ENCODE data around the gene DSCAM. TPM values are rescaled to one million over a fixed set of nuclear protein-coding genes. Genes with fewer than 3 reads are reported as not detected.

The DSCAM gene
- total RNA-seq, 4 donors from 2014 or later: not detected

DNA sequence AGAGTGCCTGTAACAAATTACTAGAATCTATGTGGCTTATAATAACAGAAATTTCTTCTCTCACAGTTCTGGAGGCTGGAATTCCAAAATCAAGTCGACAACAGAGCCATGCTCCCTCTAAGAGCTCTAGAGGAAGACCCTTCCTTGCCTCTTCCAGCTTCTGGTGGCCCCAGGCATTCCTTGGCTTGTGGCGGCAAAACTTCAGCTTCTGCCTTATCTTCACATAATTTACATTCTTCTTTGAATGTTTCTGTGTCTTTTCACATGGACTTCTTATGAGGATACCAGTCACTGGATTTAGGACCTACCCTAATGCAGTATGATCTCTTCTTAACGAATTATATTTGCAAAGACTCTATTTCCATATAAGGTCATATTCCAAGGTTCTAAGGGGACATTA, 655.3 kb downstream of the DSCAM start:
- Histone ChIP-seq H3K27ac (no peak overlapping the region), H3K4me1 (peaks cover 0 to 15% (median 0%) of the 10 kb centered on the region in 3 donors), H3K4me3 (no peak overlapping the region), H3K36me3 (no peaks in the 10 kb centered on the region), H3K27me3 (no peaks in the 10 kb centered on the region), H3K9me3 (no peaks in the 10 kb centered on the region)
- 74 to 85% methylated on average over 3 of the region's 3 CpGs for WGBS, 2 donors (ENCODE audit: low coverage in 1 of 2)
- ATAC-seq: no peak
- TF ChIP-seq POLR2AphosphoS5 (IDR thresholded peaks at IDR 0.05): no peak
- no peak for TF ChIP-seq EP300 (IDR thresholded peaks at IDR 0.05)
- TF ChIP-seq, protein P1, sequence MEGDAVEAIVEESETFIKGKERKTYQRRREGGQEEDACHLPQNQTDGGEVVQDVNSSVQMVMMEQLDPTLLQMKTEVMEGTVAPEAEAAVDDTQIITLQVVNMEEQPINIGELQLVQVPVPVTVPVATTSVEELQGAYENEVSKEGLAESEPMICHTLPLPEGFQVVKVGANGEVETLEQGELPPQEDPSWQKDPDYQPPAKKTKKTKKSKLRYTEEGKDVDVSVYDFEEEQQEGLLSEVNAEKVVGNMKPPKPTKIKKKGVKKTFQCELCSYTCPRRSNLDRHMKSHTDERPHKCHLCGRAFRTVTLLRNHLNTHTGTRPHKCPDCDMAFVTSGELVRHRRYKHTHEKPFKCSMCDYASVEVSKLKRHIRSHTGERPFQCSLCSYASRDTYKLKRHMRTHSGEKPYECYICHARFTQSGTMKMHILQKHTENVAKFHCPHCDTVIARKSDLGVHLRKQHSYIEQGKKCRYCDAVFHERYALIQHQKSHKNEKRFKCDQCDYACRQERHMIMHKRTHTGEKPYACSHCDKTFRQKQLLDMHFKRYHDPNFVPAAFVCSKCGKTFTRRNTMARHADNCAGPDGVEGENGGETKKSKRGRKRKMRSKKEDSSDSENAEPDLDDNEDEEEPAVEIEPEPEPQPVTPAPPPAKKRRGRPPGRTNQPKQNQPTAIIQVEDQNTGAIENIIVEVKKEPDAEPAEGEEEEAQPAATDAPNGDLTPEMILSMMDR (IDR thresholded peaks at IDR 0.05): no peak
- no peak for TF ChIP-seq POLR2A (IDR thresholded peaks at IDR 0.05)

DNA sequence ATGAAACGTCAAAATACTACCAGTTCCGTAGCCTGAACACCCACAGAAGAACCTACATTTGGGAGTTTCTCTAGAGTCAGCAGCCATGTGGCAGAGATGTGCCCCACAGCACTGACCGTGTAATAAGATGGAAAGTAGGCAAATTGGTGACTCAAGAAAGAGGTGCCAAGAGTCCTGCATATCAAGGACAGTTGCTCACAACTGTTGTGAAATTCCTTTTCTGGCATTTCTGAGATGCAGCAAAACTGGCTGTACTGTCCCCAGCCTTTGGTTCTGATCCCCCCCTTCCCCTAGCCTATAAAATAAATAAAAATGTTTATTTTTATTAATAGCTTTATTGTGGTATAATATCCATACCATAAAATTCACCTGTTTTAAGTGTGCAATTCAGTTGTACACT, 655.8 kb downstream of the DSCAM start:
- WGBS, 2 donors (ENCODE audit: low coverage in 1 of 2): 29 to 83% methylated on average over 1 to 3 of the region's 3 CpGs
- ATAC-seq: no peak
- Histone ChIP-seq H3K9me3 (no peaks in the 10 kb centered on the region), H3K27ac (no peak overlapping the region), H3K27me3 (no peaks in the 10 kb centered on the region), H3K4me1 (peaks cover 0 to 15% (median 0%) of the 10 kb centered on the region in 3 donors), H3K36me3 (no peaks in the 10 kb centered on the region), H3K4me3 (no peak overlapping the region)
- TF ChIP-seq POLR2AphosphoS5 (IDR thresholded peaks at IDR 0.05) (no peak), EP300 (IDR thresholded peaks at IDR 0.05) (no peak), POLR2A (IDR thresholded peaks at IDR 0.05) (no peak)
- TF ChIP-seq, protein P1 (IDR thresholded peaks at IDR 0.05): no peak

DNA sequence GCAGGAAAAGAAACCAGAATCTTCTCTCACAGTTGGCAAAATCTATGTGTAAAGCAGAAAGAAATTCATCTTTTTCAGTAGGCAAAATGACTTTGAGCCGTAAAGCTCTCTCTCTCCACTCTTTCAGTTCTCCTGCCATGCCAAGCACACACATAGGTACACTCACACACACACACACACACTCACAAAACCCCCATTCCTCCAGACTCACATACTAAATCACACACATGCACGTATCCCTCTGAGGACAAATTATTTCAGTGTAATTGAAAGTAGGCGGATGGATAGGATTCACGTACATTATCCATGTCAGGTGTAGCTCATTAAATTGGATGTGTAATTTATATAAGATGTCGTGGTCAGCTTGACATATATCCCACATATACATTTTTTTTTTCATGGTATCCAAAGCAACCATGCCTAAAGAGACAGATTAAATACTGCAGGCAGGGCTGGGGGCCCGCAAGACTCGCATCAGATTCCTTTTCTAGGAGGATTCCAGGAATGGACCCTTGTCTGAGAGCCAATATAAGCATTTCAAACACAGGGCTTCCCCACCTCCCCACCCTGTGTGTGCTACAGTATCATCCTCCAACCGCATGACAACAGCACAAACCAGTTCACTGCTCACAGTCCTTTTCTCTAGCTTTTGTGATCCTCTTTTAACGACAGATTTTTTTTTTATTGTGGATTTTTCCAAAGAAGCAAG, 658.9 kb downstream of the DSCAM start:
- H3K4me1 ChIP-seq: peaks cover 0 to 12% (median 0%) of the 10 kb centered on the region in 3 donors
- TF ChIP-seq EP300 (IDR thresholded peaks at IDR 0.05): no peak
- TF ChIP-seq, protein P1 (IDR thresholded peaks at IDR 0.05): no peak
- TF ChIP-seq POLR2AphosphoS5 (IDR thresholded peaks at IDR 0.05): no peak
- TF ChIP-seq POLR2A (IDR thresholded peaks at IDR 0.05): no peak
- H3K27ac ChIP-seq: no peak overlapping the region
- H3K9me3 ChIP-seq: no peaks in the 10 kb centered on the region
- WGBS, 2 donors (ENCODE audit: low coverage in 1 of 2): 82% methylated on average over 7 to 9 of the region's 9 CpGs
- no peaks in the 10 kb centered on the region for H3K27me3 ChIP-seq
- ATAC-seq: no peak
- H3K4me3 ChIP-seq: no peak overlapping the region
- no peaks in the 10 kb centered on the region for H3K36me3 ChIP-seq

DNA sequence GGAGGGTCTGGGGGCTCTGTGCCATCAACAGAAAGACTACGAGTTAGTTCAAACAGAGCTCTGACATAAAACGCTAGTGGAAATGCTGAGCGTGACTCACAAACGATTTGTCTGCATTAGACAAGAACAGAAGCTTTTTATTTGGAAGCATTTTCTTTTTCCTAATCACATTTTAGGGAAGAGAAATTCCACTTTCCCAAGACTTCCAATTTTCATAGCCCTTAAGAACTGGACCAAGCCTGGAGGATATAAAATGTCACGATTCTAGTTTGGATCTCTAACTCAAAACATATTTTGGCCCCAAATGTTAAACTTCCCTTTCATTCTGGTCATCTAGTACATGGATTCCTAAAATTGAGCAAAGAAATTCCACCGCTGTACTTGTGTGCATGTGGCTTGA, 659.7 kb downstream of the DSCAM start:
- 53 to 60% methylated on average over 6 of the region's 6 CpGs for WGBS, 2 donors (ENCODE audit: low coverage in 1 of 2)
- Histone ChIP-seq H3K27me3 (no peaks in the 10 kb centered on the region), H3K36me3 (no peaks in the 10 kb centered on the region), H3K9me3 (no peaks in the 10 kb centered on the region), H3K4me3 (no peak overlapping the region), H3K27ac (no peak overlapping the region), H3K4me1 (peaks cover 0 to 12% (median 0%) of the 10 kb centered on the region in 3 donors)
- TF ChIP-seq EP300 (IDR thresholded peaks at IDR 0.05) (no peak), POLR2AphosphoS5 (IDR thresholded peaks at IDR 0.05) (no peak), POLR2A (IDR thresholded peaks at IDR 0.05) (no peak)
- TF ChIP-seq, protein P1 (IDR thresholded peaks at IDR 0.05): no peak
- no peak for ATAC-seq

DNA sequence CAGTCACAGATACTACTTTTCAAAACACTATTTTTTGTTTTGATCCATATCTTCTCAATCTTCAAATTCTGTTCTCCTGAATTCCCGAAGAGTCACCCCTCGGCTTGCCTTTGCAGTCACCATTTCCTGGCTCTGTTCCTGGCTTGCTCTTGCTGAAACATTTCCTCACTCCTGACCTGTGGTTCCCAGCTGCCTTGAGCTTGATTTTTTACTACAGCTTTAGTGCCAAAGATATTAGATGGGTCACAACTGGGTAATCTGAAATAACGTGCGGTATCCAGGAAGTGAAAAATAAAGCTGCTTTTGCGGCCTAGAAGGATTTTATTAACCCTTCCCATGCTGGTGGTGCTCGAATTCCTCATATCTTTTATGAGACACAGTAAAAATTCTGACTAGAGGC, 660.9 kb downstream of the DSCAM start:
- WGBS, 2 donors (ENCODE audit: low coverage in 1 of 2): 15 to 36% methylated on average over 5 to 6 of the region's 6 CpGs
- H3K36me3 ChIP-seq: no peaks in the 10 kb centered on the region
- ATAC-seq: no peak

More for the DNA sequence above, 660.9 kb downstream of the DSCAM start:
- no peak overlapping the region for H3K4me3 ChIP-seq
- peaks cover 0 to 12% (median 0%) of the 10 kb centered on the region in 3 donors for H3K4me1 ChIP-seq
- no peaks in the 10 kb centered on the region for H3K9me3 ChIP-seq
- TF ChIP-seq POLR2A (IDR thresholded peaks at IDR 0.05) (no peak), EP300 (IDR thresholded peaks at IDR 0.05) (no peak), POLR2AphosphoS5 (IDR thresholded peaks at IDR 0.05) (no peak)
- TF ChIP-seq, protein P1 (IDR thresholded peaks at IDR 0.05): no peak
- no peak overlapping the region for H3K27ac ChIP-seq
- H3K27me3 ChIP-seq: no peaks in the 10 kb centered on the region

Measured in gastroesophageal sphincter (tissue), 4 donors.